Thyroid gland (tissue), 4 donors: Measurements from ENCODE around the gene PTPA. TPM values are rescaled to one million over a fixed set of nuclear protein-coding genes. Genes with fewer than 3 reads are reported as not detected.

Experiments used
- DNase-seq, 2 donors: peaks; one replicate each; pipeline ENCODE4 v3.0.0-alpha.2; 2019
- H3K27ac ChIP-seq, 3 donors: fragments of 200-600 bp; sonication (generic); 1 replicate in 2 of 3; 2 replicates in 1 of 3; pipeline ENCODE4 v1.5.1; 2016 to 2019; ENCODE audit warnings: mild to moderate bottlenecking in 1 of 3, moderate library complexity in 1 of 3
- H3K27me3 ChIP-seq: fragments of 200-600 bp; sonication (generic); one replicate; pipeline ENCODE4 v1.5.1; 2019
- H3K36me3 ChIP-seq, 2 donors: fragments of 200-600 bp; sonication (generic); one replicate each; pipeline ENCODE4 v1.5.1; 2016 to 2019
- H3K4me1 ChIP-seq, 2 donors: fragments of 200-600 bp; sonication (generic); one replicate each; pipeline ENCODE4 v1.5.1; 2017 to 2019
- H3K4me3 ChIP-seq, 3 donors: fragments of 200-600 bp; sonication (generic); replicated peaks in 1 of 3; 1 replicate in 2 of 3; 2 replicates in 1 of 3; pipeline ENCODE4 v1.5.1; 2016; ENCODE audit warnings: mild to moderate bottlenecking in 1 of 3
- H3K9me3 ChIP-seq: fragments of 200-600 bp; sonication (generic); one replicate; pipeline ENCODE4 v1.5.1; 2017
- POLR2A ChIP-seq, 2 donors: fragments of 450-650 bp; IDR thresholded peaks; one replicate each; pipeline ENCODE4 v1.6.1; 2017; ENCODE audit warnings: antibody characterized with exemption in 2 of 2, mild to moderate bottlenecking in 2 of 2, moderate library complexity in 1 of 2
- WGBS, 2 donors: methylation state at CpG; one replicate each; pipeline ENCODE4 v1.1.5; 2017; 5-methylcytosine and 5-hydroxymethylcytosine counted together
- intact Hi-C: fragments of 100-400 bp; cut with DNase I; formaldehyde crosslinking; loops from one replicate; pipeline ENCODE4 v1.15.1; 2023
- total RNA-seq, 4 donors: library from RNA; depleted of rRNA; stranded (reverse); fragments of >200 nt; gene quantifications; one replicate each; pipeline ENCODE4 v1.2.3, GENCODE V29; 2016
- TF ChIP-seq, protein P1 (sequence below), 6 experiments: fragments of 200-600 bp in 3 of 6; fragments of 450-650 bp in 3 of 6; sonication (generic) in 3 of 6; IDR thresholded peaks; one replicate each; pipeline ENCODE4 v1.5.1; 2016 to 2019; ENCODE audit warnings: antibody characterized with exemption in 6 of 6, mild to moderate bottlenecking in 2 of 6, inconsistent platforms in 1 of 6, moderate library complexity in 1 of 6

The PTPA gene
- total RNA-seq, 4 donors from 2014 or later, result 45.0 to 117 (median 89.5) TPM

DNA sequence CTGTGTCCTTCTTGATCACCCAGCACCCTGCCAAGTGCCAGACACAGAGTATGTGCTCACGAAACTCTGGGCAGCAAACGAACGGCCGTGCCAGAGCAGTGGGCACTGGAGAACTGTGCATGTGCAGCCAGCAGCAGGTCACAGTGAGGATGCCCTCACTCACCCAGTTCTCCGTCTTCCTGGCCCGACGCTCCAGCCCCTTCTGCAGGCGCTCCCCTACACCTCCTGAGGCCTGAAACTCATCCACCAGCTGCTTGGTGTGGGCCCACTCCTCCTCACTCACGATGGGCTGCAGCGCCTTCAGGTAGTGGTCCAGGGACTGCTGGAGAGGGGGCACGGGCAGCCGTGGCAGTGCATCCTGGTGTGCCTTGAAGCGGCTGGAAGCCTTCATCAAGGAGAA, 3.6 kb upstream of the PTPA start:
- Histone ChIP-seq H3K27me3 (no peaks in the 10 kb centered on the region), H3K4me1 (peaks cover 20% of the 10 kb centered on the region in 2 donors), H3K27ac (no peak overlapping the region), H3K36me3 (peaks cover 0 to 6% of the 10 kb centered on the region in 2 donors), H3K4me3 (no peak overlapping the region), H3K9me3 (no peaks in the 10 kb centered on the region)
- intact Hi-C loops, result no loop called here
- TF ChIP-seq, protein P1, sequence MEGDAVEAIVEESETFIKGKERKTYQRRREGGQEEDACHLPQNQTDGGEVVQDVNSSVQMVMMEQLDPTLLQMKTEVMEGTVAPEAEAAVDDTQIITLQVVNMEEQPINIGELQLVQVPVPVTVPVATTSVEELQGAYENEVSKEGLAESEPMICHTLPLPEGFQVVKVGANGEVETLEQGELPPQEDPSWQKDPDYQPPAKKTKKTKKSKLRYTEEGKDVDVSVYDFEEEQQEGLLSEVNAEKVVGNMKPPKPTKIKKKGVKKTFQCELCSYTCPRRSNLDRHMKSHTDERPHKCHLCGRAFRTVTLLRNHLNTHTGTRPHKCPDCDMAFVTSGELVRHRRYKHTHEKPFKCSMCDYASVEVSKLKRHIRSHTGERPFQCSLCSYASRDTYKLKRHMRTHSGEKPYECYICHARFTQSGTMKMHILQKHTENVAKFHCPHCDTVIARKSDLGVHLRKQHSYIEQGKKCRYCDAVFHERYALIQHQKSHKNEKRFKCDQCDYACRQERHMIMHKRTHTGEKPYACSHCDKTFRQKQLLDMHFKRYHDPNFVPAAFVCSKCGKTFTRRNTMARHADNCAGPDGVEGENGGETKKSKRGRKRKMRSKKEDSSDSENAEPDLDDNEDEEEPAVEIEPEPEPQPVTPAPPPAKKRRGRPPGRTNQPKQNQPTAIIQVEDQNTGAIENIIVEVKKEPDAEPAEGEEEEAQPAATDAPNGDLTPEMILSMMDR (IDR thresholded peaks at IDR 0.05), result no peak
- TF ChIP-seq POLR2A (IDR thresholded peaks at IDR 0.05), result no peak
- DNase-seq, result no peak
- 90 to 94% methylated on average over 8 to 13 of the region's 13 CpGs for WGBS, 2 donors

DNA sequence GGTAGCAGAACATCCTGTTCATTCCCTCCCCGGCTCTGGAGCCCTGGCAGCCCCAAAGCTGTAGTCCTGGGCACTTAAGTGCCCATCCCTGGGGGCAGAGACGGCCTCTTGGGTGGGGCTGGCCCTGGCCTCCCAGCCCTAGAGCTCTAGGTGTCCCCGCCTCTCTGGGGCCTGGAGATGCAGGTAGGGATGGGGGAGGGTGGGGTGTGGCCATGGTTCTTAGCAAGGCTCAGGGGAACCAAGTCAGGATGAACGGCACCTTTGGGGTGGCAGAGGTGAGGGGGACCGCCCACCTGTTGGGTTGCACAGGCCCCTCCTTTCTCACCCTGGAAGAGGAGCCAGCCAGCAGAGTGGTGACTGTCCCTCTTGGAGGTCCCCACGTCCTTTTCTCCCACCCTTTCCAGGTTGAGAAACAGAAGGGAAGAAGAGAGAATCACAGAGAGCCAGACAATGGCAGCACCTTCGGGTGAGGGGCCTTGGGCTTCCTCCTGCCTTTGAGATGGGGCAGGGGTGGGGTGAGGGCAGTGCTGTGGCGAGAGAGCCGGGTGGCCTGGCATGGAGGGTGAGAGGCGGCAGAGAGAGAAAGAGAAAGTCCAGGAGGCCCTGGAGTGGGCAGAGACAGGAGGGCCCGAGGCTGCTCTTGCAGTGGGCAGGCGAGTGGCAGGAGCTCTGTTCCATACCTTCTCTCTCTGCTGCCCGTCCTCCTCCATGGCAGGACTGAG, 3.0 kb upstream of the PTPA start:
- peaks cover 0 to 6% of the 10 kb centered on the region in 2 donors for H3K36me3 ChIP-seq
- intact Hi-C loops, result no loop called here
- WGBS, 2 donors, result 95 to 97% methylated on average over 10 to 12 of the region's 13 CpGs
- DNase-seq, result no peak
- no peak overlapping the region for H3K27ac ChIP-seq
- TF ChIP-seq, protein P1 (IDR thresholded peaks at IDR 0.05), result no peak
- no peak for TF ChIP-seq POLR2A (IDR thresholded peaks at IDR 0.05)
- no peaks in the 10 kb centered on the region for H3K9me3 ChIP-seq
- no peak overlapping the region for H3K4me3 ChIP-seq
- H3K4me1 ChIP-seq, result peaks cover 20 to 22% of the 10 kb centered on the region in 2 donors
- no peaks in the 10 kb centered on the region for H3K27me3 ChIP-seq

DNA sequence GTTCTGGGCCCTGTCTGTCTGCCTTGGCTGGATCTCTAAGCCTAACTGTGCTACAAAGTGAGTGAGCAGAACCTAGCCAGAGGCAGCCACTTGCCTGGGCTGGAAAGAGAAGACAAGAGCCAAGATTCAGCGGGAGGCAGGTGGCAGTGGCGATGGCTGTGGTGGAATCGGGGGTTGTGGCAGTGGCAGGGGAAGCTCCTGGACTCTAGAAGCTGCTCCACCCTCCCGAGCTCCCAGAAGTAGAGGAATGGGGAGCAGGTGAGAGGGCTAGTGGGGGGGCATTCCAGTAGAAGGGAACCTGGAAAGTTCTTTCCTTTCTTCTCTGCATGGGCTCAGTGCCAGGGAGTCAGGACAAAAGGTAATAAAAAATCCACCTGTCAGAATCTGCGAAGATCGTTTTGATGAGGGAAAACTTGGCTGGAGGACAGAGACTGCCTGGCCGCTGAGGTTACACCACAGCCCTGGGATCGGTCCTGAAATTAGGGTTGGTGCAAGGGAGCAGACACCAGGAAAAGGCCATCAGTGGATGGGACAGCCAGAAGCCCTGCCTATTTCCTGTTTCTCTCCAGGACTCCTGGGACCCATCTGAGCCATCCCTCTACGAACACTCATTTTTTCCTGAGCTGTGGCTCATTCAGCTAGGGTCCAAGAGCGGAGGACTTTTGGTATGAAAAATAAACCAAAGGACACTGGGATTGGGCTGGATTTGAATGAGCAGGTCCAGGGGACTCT, 2.2 kb upstream of the PTPA start:
- Histone ChIP-seq H3K27me3 (no peaks in the 10 kb centered on the region), H3K9me3 (no peaks in the 10 kb centered on the region), H3K36me3 (peaks cover 0 to 6% of the 10 kb centered on the region in 2 donors), H3K4me3 (peak overlapping the region in 1 of 3 donors; percentile 73), H3K4me1 (peaks cover 22 to 24% of the 10 kb centered on the region in 2 donors), H3K27ac (peak overlapping the region in 1 of 3 donors; percentile 32)
- intact Hi-C loops, result no loop called here
- WGBS, 2 donors, result 60 to 67% methylated on average over 10 of the region's 10 CpGs
- peak; percentile 13 to 17 for DNase-seq
- TF ChIP-seq, protein P1 (IDR thresholded peaks at IDR 0.05), result no peak
- no peak for TF ChIP-seq POLR2A (IDR thresholded peaks at IDR 0.05)

DNA sequence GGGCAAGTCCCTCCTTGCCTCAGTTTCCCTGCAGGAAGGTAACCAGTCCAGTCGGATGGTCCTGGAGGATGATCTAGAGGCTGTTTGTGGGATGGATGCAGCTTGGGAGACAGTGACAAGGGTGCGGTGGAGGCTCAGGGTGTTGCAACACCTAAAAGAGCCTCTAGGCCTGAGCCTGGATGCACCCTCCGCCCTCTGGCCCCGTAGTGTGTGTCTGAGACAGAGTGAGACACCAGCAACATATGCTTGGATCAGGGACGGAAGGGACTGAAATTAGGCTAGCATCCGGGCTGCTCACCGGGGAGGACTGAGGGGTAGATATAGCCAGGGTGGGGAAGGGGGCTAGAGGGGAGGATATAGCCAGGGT, 1.7 kb upstream of the PTPA start:
- H3K4me3 ChIP-seq, result peak overlapping the region in 1 of 3 donors; percentile 73
- WGBS, 2 donors, result 71 to 87% methylated on average over 7 of the region's 7 CpGs
- peak overlapping the region in 1 of 3 donors; percentile 32 for H3K27ac ChIP-seq

More for the DNA sequence above, 1.7 kb upstream of the PTPA start:
- H3K36me3 ChIP-seq, result peaks cover 0 to 6% of the 10 kb centered on the region in 2 donors
- no peak for TF ChIP-seq POLR2A (IDR thresholded peaks at IDR 0.05)
- TF ChIP-seq, protein P1 (IDR thresholded peaks at IDR 0.05), result no peak
- peaks cover 22 to 24% of the 10 kb centered on the region in 2 donors for H3K4me1 ChIP-seq
- no peaks in the 10 kb centered on the region for H3K9me3 ChIP-seq
- peak in 1 of 2 donors; percentile 15 for DNase-seq
- intact Hi-C loops, result no loop called here
- H3K27me3 ChIP-seq, result no peaks in the 10 kb centered on the region
